Islet of Langerhans (tissue), 1 donor: ENCODE measurements around the gene PEMT.
A peak's percentile ranks its signal among the peaks of the same experiment; 100 is the strongest.

ENCODE experiments used
- FAIRE-seq: peaks from one replicate; lab custom pipeline; 2011; peaks lifted over from hg19 to GRCh38; lab: Jason Lieb, UNC

The PEMT gene

DNA sequence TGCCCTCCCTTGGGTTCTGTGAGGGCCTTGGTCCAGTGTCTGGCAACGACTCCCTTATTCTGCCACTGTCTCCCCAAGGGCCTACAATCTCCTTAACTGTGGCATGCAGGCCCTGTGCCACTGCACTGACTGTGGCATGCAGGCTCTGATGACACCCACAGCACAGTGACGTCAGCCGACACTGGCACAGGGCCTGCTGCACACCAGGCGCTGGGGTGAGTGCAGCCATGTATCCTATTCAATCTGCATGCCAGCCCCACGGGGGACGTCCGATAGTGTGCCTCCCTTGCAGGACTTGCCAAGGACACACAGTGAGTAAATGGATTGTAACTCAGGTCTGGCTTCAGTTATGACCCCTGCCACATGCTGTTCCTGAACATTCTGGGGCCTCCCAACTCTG, 55.6 kb downstream of the PEMT start:
- FAIRE-seq: no peak

DNA sequence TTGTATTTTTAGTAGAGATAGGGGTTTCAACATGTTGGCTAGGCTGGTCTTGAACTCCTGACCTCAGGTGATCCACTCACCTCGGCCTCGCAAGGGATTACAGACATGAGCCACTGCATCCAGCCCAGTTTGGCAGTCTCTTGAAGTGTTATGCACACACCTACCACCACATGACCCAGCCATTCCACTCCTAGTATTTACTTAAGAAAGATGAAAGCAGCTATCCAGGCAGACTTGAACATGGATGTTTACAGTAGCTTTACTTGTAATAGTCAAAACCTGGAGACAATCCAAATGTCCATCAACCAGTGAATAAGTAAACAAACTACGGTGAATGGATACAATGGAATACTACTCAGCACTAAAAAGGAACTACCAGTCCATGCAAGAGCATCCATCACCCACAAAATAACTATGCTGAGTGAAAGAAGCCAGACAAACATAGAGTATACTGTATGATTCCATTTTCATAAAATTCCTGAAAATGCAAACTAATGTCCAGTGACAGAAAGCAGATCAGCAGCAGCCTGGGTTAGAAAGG, 57.5 kb downstream of the PEMT start:
- peak; percentile 60 for FAIRE-seq

DNA sequence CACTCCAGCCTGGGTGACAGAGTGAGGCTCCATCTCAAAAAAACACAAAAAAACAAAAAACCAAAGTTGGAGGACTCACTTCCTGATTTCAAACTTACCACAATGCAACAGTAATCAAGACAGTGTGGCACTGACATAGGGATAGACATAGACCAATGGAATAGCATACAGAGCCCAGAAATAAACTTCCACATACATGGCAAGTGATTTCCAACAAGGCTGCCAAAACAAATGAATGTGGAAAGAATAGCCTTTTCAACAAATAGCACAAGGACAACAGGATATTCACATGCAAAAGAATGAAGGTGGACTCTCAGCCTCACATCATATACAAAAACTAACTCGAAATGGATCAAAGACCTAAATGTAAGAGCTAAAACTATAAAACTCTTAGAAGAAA, 58.5 kb downstream of the PEMT start:
- no peak for FAIRE-seq

DNA sequence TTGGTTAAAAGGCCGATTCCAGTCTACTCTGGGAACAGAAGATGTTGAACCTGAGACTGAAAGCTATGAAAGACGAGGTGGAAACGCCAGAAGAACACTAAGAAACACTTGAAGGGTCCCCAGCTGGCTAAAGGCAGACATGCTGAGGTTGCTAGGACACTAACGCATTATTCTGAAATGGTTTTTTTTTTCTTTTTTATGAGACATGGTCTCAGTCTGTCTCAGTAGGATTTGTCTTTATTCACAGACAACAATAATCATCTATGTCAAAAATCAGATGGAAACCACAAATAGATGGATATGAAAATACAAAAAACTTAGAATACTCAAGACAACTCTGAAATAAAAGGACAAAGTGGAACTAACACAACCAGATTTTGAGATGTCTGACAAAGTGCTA, 60.4 kb downstream of the PEMT start:
- FAIRE-seq: peak; percentile 51

DNA sequence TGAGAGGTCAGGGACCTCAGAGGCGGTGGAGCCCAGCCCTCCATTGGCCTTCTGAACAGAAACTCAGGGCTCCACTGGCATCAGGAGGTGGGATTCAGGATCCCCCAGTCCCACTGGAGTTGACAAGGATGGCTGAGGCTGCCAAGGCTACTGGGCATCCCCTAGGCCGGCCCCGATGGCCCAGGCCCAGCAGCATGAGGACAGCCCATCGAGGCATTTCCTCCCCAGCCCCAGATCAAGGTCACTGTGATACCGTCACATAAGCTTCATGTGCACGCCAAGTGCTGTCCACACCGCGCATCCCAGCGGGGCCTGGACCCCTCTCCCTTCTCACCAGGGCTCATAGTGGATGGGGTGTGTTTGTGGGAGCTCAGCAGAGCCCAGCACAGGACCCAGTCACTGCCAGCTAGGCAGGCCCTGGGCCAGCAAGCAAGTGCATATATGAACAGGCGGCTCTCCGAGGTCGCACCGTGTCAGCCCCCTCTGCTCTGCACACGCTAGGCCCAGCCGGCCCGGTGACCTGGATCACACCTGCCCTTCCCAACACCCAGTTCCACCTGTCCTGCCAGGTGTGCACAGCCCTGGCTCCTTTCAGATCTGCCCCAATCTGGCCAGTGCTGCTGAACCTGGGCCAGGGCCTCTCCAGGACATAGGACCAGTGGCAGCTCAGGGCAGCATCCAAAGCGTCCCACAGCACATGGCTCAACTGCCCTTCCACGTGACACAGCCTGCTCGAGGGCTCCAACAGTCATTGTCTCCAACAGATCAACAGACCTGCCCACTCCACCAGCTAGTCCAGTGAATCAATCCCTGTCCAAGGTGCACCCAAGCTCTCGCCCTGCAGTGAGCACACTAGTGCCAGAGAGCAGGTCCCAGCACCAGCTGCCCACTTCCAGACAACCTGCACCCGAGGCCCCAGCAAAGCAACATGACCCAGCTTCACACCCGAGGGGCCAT, 62.5 kb downstream of the PEMT start:
- FAIRE-seq: no peak

- FAIRE-seq: no peak
Observed at GRCh38 chr17:17527956-17528500, 63.5 kb downstream of the PEMT start.

GRCh38 chr17:17527534-17527933, 64.0 kb downstream of the PEMT start:
- FAIRE-seq: no peak

DNA sequence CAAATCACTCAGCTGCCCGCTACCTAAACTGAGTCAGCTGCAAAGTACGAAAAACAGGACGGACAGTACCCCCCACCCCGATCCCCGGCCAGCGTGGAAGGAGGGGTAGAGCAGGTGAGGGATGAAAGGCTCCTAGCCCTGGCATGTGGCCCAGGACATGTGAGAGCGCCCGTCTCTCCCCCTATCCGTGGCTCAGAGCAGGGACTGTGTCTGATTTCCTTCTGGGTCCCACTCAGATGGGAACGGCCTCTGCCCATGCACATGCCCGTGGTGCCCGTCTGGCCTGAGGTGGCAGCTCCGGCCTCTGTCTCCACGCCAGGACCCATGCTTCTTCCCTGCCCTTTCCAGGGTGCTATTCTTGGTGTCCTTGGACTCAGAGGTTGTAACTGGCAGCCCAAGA, 65.1 kb downstream of the PEMT start:
- FAIRE-seq: no peak

DNA sequence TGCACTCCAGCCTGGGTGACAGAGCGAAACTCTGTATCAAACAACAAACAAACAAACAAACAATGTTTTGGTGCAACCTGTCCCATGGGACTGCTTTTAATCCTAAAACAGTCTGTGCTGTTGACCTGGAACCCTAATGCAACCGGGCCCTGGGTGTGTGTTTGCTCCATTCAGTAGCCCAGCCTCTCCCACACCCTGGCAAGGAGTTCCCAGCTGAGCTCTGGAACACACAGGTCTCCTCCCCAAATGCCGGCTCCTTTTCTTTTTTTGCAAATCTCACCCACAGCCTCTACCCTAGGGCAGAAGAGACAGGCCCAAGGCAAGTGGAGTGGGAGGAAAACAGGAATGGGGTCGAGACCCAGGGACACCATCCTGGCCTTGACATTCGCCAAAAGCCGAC, 65.6 kb downstream of the PEMT start:
- FAIRE-seq: no peak

- no peak for FAIRE-seq
Observed at GRCh38 chr17:17525311-17525710, 66.2 kb downstream of the PEMT start.

DNA sequence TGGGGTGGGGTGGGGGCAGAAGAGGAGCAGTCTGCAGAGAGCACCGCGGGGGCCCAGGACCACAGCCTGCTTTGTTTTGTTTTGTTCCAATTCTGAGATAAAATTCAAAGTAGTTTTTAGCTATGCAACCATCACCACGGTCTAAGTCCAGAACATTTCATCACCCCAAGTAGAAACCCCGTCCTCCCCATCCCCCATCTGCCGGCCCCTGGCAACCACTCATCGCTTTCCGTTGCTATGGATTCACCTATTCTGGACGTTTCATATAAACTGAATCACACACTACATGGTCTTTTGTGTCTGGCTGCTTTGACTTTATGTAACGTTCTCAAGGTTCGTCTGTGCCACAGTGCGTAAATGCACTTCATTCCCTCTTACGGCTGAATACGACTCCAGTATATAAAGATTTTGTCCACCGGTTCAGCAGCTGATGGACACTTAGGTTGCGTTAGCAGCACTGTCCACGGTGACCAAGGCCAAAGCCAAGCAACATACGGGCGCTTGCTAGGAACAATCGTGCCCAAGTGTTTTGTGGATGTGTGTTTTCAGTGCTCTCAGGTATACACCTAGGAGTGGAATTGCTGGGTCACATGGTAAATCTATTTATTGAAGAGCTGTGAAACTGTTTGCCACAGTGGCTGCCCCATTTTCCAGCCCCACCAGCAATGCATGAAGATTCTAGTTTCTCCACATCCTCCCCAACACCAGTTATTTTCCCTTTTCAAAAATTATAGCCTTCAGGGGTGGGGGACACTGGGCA, 67.6 kb downstream of the PEMT start:
- no peak for FAIRE-seq

GRCh38 chr17:17523001-17523730, 68.3 kb downstream of the PEMT start:
- FAIRE-seq: no peak

DNA sequence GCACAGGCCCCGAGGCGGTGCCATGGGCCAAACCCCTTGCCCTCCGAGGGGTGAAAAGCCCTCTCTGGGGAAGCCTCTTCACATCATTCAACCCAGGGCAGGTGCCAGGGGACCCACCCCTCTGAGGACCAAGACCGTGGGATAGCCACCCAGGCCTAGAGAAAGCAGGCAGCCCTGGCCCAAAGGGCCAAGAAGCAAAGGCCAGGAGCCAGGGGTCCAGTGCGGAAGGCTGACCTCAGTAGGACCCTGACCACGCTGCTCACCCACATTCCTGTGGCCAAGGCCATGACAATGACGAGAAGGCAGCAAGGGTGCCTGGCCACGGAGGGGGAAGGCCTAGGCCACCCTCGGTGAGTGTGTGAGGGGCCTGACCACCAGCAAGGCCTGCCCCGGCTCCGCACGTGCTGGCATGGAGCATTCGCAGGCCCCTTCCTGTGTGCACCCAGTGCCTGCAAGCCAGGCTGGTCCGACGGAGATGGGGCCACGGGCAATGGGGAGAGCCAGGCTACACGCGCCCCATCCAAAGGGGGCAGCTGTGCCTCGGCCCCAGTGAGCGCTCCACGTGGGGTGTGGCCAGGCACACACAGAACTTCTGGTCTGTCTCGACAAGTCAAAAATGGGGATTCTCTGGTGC, 70.8 kb downstream of the PEMT start:
- no peak for FAIRE-seq

DNA sequence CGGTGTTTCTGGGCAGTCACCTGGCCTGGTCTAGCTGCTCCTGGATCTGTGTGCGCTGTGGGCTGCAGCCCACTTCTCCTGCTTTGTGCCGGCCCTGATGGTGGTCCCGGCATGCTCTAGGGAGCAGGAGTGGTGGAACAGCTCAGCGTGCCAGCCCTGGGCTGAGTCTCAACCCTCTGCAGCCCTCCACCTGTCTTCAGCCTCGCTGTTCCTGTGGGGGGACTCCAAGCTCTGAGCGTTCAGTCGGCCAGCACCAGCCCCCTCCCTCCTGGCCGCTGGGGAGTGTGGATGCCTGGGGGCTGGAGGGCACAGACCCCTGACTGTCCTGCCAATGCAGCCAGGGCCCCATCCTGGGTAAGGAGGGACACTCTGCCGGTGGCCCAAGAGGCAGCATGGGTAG, 71.6 kb downstream of the PEMT start:
- no peak for FAIRE-seq

DNA sequence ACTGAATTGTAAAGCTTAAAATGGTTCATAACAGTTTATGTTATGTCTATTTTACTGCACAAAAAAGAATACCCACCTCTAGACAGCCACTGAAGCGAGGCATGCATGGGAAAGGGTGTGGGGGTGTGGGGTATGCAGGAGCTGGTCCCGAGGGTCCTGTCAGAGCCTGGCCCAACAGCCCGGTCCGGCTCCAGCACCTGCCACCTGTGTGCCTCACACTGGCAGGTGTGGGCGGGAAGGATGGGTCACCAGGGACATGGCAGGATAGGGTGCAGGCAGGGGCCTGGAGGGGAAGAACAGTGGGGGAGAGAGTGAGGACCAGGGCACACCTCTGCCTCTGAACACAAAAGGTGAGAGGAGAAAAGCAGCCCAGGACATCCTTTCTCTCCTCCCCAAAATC, 72.6 kb downstream of the PEMT start:
- FAIRE-seq: no peak

DNA sequence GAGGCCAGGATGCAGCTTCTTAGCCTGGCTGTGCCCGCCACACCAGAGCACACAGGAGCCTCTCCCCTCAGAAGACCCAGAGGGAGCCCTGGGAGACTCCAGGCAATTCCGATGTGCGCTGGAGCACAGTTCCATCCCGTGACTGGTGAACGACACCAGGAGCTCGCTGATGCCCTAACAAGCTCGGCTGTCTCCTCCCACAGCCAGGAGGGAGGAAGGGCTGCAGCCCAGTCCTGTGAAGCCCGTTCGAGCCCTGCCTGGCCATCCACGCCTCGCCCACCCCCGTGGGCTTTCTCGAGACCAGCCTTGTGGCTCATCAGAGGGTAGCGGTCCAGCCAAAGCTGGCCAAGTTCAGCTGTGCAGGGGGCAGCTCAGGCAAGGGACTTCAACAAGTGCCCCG, 73.5 kb downstream of the PEMT start:
- no peak for FAIRE-seq

DNA sequence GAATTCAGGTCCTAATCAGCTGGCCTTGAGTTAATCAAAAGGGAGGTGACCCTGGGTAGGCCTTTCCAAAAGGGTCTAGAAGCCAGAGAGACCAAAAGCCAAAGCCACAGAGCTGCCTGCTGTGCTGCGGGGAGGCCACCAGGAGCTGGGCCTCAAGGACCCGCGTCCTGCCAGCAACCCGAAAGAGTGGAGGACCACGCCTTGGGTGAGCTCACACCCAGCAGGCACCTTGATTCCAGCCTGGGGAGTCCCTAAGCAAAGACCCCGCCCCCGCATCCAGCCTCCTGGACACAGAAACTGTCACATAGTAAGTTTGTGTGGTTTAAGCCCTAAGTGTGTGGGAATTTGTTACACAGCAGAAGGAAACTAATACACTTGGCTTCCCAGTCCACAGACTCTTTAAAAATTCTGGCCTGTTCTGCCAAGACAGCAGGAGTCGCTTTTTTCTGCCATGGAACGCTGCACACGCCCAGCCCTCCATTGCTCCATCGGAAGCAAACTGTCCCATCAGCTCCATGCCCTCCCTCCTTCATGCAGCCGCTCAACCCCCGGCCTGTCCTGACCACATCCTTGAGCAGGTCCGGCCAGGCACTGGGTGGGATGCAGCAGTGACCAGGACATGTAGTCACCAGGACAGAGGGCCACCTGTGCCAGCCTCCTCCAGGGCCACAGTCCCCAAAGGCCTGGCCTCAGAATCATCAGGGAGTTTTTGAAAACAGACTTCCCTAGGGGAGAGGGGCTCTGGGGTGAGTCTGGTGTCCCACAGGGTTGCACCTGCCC, 74.4 kb downstream of the PEMT start:
- no peak for FAIRE-seq

DNA sequence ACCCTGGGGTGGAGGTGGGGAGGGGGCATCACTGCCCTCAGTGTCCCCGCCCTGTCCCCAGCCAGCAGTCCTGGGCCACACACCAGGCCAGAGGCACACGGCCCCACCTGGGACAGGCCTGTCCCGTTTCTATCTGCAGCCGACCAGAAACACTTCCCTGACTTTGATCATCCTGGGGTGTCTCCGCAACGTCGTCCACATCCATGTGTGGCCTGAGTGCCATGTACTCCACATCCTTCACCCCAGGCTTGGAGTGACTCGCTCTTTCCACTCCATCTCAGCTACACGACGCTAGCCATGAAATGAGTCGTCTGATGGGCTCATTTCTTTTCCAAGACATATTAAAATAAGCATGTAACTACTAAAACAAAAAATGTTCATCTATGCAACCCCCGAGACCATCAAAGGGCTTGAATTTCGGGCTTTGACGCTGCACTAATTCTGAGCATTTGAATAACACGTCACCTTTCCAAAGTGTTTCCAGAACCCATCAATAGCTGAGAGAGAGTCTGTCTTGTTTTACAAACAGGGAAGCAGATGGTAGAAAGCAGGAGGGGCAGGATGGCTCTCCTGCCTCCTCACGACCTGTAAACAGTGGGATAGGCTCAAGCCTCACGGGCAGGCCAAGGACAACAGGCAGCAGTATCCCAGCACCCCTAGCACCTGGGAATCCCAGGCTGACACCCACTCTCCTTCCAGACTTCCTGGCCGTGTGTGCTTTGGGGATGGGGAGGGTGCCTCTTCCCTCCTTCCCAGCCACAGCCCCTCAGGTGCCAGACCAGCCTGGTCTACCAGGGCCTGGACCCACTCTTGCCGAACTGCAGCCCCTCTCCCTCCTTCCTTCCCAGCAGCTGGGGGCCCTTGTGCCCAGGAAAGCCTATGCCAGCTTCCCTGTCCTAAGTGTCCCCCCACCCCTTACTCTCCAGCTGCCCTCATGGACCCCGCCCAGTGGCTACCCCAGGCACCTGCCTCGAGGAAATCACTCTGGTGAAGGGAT, 75.3 kb downstream of the PEMT start:
- peak; percentile 96 for FAIRE-seq
